Peyer's patch (tissue), 4 donors: ENCODE data around the gene CACNA1B.

Experiments
- POLR2A ChIP-seq, 2 donors: fragments of 450-650 bp; IDR thresholded peaks; one replicate each; pipeline ENCODE4 v1.5.1; 2017; ENCODE audit warnings: antibody characterized with exemption in 2 of 2, mild to moderate bottlenecking in 2 of 2, moderate library complexity in 2 of 2
- TF ChIP-seq, protein P1 (sequence below), 6 experiments: fragments of 450-650 bp in 4 of 6; fragments of 200-600 bp in 2 of 6; sonication (generic) in 1 of 6; IDR thresholded peaks; one replicate each; pipeline ENCODE4 v1.5.1; 2017 to 2019; ENCODE audit warnings: antibody characterized with exemption in 6 of 6, mild to moderate bottlenecking in 3 of 6, moderate library complexity in 1 of 6

- TF ChIP-seq, protein P1, sequence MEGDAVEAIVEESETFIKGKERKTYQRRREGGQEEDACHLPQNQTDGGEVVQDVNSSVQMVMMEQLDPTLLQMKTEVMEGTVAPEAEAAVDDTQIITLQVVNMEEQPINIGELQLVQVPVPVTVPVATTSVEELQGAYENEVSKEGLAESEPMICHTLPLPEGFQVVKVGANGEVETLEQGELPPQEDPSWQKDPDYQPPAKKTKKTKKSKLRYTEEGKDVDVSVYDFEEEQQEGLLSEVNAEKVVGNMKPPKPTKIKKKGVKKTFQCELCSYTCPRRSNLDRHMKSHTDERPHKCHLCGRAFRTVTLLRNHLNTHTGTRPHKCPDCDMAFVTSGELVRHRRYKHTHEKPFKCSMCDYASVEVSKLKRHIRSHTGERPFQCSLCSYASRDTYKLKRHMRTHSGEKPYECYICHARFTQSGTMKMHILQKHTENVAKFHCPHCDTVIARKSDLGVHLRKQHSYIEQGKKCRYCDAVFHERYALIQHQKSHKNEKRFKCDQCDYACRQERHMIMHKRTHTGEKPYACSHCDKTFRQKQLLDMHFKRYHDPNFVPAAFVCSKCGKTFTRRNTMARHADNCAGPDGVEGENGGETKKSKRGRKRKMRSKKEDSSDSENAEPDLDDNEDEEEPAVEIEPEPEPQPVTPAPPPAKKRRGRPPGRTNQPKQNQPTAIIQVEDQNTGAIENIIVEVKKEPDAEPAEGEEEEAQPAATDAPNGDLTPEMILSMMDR (IDR thresholded peaks at IDR 0.05) = no peak
- no peak for TF ChIP-seq POLR2A (IDR thresholded peaks at IDR 0.05)
Measured at GRCh38 chr9:137959641-137960411, 82.2 kb downstream of the CACNA1B start.
